ENCODE measurements around the gene TBX5.
"Not testable (repeated sequence)": the region's sequence is repeated elsewhere in the genome, so short reads cannot be mapped to it uniquely, and the experiment has no call there.

TBX5 gene

DNA sequence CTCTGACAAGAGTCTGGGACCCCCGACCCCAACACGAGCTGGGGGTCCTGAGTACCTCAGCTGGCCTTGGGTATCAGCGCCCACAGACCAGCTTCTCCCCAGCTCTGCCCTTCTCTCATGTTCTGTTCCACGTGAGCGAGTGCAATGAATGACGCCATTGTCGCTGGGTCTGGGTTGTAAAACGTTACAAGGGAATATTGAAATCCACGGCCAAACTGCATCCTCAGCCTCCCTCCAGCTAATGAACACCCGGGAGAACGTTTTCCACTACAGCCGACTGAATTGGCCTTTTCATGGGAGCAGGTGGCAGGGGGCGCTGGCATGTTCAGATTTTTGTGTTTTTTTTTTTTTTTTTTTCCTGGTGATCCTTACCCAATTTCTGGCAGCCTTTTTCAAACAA is 34.7 kb downstream of the TBX5 start:
- no peak for DNase-seq

DNA sequence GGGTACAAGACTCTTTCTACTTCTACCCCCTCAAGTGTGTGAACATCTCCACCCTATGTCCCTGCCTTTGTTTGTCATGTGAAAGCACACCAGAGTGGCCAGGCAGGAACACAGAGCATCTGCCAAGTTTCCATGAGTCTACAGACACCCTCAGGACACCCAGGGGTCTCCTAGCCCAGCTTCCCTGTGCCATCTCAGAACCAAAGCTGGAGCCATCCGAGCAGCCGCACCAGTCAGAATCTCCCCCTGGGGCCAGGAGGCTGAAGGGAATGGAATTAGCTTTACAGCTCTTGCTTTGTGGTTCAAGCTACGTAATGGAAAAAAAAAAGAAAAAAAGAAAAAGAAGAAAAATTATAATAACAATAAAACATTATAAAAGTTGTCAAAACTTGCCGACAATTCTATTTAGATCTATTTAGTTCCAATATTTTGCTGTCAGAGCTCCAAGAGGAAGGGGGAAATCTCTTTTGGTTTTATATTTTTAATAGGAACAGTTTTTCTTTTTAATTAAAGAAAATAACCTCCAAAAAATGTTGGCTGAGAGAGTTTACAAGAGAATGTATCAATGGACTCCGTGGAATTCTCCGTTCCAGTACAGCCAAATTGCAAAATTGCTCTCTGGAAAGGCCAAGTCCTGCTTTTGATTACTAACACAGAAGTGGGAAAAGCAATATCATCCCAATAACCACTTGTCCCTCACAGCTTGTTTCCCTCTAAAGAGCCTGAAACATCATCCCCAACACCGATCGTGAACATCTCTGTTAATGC is 37.1 kb downstream of the TBX5 start:
- DNase-seq: no peak

GRCh38 chr12:114361992-114362391 is 44.0 kb downstream of the TBX5 start:
- DNase-seq: no peak

- DNase-seq: no peak
Observed at GRCh38 chr12:114361545-114361944, 44.4 kb downstream of the TBX5 start.

DNA sequence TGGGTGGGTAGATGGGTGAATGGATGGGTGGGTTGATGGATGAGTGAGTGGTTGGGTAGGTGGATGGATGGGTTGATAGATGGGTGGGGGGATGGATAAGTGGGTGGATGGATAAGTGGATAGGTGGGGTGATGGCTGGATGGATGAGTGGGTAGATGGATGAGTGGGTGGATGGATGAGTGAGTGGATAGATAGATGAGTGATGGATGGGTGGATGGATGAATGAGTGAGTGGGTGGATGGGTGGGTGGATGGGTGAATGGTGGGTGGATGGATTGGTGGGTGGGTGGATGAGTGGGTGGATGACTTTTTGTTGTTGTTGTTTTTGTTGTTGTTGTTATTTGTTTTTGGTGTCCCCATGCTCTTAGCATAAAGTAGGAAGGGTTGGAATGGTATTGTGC is 45.5 kb downstream of the TBX5 start:
- no peak for DNase-seq

- no peak for DNase-seq
Observed at GRCh38 chr12:114355389-114356088, 50.4 kb downstream of the TBX5 start.

GRCh38 chr12:114349239-114349638 is 56.7 kb downstream of the TBX5 start:
- not testable (repeated sequence) for DNase-seq

- no peak for DNase-seq
Observed at GRCh38 chr12:114347861-114348260, 58.1 kb downstream of the TBX5 start.

GRCh38 chr12:114344831-114345230 is 61.1 kb downstream of the TBX5 start:
- DNase-seq: no peak

DNA sequence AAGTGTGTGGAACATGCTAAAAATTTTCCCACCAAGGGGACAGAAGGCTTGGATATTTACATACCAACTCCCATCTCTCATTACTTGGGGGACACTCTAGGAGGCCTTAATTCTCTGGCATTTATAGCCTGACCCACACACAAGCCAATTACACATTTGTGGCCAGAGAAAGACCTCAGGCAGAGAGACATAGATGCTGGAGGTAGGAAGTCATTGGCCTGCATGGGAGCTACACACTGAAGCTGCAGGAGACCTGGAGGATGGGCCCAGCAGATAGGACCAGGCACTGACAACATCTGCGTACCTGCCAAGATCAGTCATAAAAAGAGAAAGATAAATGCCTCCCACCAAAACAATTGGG is 61.7 kb downstream of the TBX5 start:
- no peak for DNase-seq

- no peak for DNase-seq
Observed at GRCh38 chr12:114343585-114344302, 62.2 kb downstream of the TBX5 start.

DNA sequence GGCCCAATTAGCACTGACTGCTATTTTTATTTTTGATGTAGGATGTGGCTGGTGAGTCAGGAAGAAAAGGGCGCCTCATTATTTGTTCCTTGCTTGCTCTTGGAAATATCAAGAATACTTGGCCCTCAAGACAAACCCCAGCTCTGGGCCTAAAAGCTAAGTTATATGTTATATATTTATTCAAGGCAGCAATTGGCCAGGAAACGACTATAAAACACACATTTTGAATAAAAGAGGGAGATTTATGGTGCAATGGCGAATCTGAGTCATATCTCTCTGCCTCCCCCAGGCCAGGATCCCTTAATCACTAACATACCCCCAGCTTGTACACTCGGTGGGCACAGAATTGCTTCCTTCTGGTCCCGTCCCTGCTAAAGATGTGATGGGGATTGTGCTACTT is 63.3 kb downstream of the TBX5 start:
- no peak for DNase-seq

DNA sequence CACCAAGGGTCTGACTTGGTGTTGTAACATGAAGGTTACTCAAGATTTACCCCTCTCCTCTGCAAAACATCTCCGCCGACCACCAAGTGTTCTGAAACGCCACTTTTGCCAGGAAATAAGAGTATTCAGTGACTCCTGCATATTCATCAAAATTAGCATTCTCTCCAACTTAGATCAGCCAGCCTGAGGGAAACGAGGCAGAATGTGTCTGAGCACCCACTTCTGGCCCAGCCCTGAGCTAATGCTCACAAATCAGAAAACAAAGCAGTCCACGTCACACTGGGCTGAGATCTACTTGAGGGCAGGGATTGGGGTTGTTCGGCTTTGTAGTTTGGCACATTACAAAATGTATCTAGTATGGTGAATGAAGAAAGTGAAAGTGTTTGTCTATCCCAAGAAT is 64.3 kb downstream of the TBX5 start:
- DNase-seq: no peak

DNA sequence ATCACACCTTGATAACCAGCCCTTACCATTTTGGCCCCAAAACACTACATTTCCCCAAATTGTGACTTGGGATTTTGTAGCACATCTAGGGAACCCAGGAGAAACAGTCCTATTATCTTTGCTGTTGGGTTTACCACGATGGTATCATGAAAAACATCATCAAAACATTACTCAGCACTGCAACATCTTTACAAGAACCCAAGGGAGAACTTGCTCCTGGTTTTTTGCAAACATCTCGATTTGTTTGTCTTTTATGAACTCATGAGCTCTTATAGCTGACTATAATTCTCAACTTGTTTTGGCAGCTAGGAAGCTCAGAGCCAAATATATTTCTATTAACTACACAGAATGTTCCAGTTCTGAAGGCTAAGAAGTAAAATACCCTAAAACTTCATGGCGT is 65.7 kb downstream of the TBX5 start:
- no peak for DNase-seq

GRCh38 chr12:114339626-114340025 is 66.3 kb downstream of the TBX5 start:
- DNase-seq: no peak

- DNase-seq: no peak
Observed at GRCh38 chr12:114335607-114336006, 70.3 kb downstream of the TBX5 start.

- DNase-seq: no peak
Observed at GRCh38 chr12:114334395-114334794, 71.5 kb downstream of the TBX5 start.

DNA sequence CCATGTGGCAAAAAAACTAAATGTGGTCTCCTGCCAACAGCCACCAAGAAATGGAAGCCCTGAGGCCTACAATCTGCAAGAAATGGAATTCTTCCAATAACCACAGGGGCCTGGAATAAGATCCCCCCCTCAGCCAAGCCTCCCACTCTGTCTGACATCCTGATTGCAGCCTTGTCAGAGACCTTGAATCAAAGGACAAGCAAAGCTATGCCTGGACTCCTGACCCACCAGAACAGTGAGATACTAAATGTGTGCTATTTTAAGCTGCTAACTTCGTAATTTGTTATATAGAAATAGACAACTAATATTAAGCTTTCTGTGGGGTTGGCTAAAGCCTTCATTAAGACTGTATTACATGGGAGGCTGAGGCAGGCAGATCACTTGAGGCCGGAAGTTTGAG is 77.7 kb downstream of the TBX5 start:
- DNase-seq: no peak

- no peak for DNase-seq
Observed at GRCh38 chr12:114327765-114328164, 78.2 kb downstream of the TBX5 start.

- no peak for DNase-seq
Observed at GRCh38 chr12:114321524-114321923, 84.4 kb downstream of the TBX5 start.

GRCh38 chr12:114320968-114321367 is 85.0 kb downstream of the TBX5 start:
- no peak for DNase-seq

DNA sequence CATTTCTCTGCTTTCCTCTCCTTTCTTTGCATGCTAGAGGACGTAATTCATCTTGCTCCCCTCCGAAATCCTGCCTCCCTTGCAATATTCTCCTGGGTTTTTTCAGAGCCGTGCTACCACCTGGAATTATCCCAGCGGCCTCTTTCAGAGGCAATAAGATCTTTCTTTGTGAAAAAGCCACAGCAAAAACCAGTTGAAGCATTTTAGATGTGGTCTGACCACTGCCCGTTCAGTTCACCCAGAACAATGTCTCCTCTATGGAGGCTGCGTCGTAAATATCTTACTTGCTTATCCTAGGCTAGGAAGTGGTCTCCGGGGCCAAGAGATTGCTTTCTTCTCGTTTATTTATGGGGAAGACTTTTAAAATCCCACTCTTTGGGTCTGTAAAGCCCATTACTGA is 85.8 kb downstream of the TBX5 start:
- DNase-seq: no peak

- no peak for DNase-seq
Observed at GRCh38 chr12:114319422-114319821, 86.5 kb downstream of the TBX5 start.

- DNase-seq: no peak
Observed at GRCh38 chr12:114318984-114319383, 87.0 kb downstream of the TBX5 start.
